ENCODE data around the gene SLC1A6.
"Not testable (repeated sequence)": the region's sequence is repeated elsewhere in the genome, so short reads cannot be mapped to it uniquely, and the experiment has no call there.

SLC1A6 gene

DNA sequence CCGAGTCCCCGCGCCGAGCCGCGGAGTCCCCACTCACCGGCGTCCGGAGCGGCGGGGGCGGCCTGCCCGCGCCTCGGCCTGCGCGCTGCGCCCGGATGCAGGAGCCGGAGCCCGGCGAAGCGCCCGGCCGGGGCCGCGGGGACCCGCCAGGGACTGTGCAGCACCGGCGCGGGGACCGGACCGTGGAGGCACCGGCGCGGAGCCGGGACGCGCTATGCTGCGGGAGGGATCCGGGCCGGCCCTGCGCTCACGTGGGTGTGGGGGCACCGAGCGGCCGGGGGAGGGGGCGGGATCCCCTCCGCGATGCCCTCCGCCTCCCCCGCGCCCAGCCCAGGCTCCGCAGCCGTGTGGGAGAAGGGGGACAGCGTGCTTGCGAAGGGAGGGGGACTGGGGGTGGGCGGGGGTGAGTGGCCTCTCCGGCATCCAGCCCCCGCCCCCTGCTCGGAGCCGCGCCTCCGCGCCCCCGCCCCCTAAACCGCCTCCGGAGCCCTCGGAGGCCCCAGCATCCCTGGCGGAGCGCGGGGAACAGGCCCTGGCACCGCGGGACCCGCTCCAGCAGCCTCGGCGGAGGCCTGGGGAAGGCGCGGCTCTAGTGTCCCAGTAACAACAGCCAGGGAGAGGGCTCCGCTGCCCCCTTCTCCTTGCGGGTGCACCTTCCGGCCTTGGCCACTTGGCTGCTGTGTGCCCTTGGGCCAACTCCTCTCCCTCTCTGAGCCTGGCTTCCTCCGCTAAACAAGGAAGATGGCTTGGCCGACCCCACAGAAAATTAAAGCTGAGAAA lies at the start of gene SLC1A6:
Gene SLC1A6 (minus strand): TSS at position 389 of the 780 bp plus-strand sequence. CDS start 6,954 bp downstream, outside the sequence.
- peak; percentile 12 for DNase-seq

- no peak for DNase-seq
Measured at GRCh38 chr19:15028490-15028889, 48.8 kb upstream of the SLC1A6 start.

GRCh38 chr19:15025217-15025616 lies 45.6 kb upstream of the SLC1A6 start:
- peak; percentile 6 for DNase-seq

- peak; percentile 40 for DNase-seq
Measured at GRCh38 chr19:15022752-15023151, 43.1 kb upstream of the SLC1A6 start.

GRCh38 chr19:15021286-15022007 lies 41.8 kb upstream of the SLC1A6 start:
- DNase-seq = no peak

DNA sequence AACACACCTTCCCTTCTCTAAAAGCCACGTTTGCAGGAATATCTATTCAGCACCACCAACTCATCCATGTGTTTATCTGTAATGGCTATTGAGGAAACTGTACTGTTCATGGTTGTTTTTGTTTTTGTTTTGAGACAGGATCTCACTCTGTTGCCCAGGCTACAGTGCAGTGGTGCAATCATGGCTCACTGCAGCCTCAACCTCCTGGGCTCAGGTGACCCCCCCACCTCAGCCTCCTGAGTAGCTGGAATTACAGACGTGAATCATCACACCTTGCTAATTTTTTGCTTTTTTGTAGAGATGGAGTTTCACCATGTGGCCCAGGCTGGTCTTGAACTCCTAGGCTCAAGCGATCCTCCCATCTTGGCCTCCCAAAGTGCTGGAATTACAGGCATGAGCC lies 39.2 kb upstream of the SLC1A6 start:
- not testable (repeated sequence) for DNase-seq

DNA sequence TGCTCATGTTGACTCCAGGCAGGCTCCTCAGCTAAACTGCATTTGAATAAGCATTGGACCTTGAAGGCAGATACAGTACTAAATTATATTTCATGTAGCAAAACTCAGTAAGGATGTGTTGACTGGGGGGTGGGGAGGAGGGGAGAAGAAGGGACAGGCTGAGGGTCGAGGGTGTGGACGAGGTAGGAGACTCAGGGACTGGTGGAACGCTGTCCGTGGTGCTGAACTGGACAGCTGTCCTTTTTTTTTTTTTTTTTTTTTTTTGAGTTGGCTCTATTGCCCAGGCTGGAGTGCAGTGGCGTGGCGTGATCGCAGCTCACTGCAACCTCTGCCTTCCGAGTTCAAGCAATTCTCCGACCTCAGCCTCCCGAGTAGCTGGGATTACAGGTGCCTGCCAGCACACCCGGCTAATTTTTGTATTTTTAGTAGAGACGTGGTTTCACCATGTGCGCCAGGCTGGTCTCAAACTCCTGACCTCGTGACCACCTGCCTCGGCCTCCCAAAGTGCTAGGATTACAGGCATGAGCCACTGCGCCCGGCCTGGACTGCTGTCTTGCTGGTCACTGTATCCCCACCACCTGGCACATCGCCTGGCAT lies 36.4 kb upstream of the SLC1A6 start:
- peak; percentile 87 for DNase-seq

DNA sequence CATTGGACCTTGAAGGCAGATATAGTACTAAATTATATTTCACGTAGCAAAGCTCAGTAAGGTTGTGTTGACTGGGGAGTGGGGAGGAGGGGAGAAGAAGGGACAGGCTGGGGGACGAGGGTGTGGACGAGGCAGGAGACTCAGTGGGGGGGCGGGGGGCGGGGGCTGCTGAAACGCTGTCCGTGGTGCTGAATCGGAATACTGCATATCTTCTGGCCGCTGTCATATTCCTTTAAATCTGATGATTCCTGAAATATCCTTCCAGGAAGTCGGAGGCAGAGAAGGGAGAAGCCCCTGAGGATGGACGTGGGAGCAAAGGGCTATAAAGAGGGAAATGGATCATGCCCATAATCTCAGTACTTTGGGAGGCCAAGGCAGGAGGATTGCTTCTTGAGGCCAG lies 34.9 kb upstream of the SLC1A6 start:
- no peak for DNase-seq

GRCh38 chr19:15010501-15011300 lies 31.0 kb upstream of the SLC1A6 start:
- DNase-seq = no peak

DNA sequence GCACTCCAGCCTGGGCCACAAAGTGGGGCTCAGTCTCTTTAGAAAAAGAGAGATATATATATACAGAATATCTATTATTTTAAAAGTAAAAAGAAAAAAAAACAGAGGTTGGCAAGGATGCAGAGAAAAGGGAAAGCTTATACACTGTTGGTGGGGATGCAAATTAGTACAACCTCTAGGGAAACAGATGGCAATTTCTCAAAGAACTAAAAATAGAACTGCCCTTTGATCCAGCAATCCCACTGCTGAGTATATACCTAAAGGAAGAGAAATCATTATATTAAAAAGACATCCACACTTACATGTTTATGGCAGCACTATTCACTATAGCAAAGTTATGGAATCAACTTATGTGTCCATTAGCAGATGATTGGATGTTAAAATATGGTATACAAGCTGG lies 28.6 kb upstream of the SLC1A6 start:
- peak; percentile 20 for DNase-seq

GRCh38 chr19:14997981-14998380 lies 18.3 kb upstream of the SLC1A6 start:
- no peak for DNase-seq

DNA sequence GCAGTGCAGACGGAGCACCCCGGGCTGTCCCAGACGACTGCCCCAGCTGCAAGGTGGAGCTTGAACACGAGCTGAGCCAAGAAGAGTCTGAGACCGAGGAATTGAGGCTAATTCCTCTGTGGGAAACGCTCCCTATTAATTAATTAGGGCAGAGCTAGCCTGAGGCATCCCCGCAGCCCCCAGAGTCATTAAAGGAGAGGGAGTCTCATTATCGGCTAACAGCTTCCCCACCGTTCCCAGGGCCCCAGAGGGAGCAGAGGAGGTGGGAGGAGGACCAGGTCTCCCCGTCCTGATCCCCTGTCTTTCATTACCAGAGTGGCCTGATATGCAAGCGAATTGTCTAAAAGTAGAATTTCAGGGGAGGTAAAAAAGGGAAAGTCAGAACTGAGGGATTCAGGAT lies 13.1 kb upstream of the SLC1A6 start:
- no peak for DNase-seq

- no peak for DNase-seq
Measured at GRCh38 chr19:14985133-14985532, 5.5 kb upstream of the SLC1A6 start.

GRCh38 chr19:14978161-14978776 lies 1.4 kb downstream of the SLC1A6 start:
- DNase-seq = no peak

DNA sequence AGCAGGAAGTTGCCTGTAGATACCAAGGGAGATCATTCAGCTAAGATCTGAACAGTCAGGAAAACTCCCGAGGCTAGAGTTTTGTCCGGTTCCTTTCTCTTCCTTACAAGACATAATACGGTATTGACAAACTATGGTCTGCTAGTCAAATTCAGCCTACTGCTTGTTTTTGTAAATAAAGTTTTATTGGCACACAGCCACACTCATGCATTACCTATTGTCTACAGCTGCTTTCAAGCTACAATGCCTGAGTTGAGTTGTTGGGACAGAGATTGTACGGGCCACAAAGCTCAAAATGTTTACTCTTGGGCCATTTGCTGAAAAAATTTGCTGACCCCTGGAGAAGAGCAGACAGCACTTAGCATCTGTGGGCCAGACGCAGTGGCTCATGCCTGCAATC lies 2.5 kb downstream of the SLC1A6 start:
- no peak for DNase-seq

GRCh38 chr19:14974488-14974887 lies 5.2 kb downstream of the SLC1A6 start:
- DNase-seq = no peak

DNA sequence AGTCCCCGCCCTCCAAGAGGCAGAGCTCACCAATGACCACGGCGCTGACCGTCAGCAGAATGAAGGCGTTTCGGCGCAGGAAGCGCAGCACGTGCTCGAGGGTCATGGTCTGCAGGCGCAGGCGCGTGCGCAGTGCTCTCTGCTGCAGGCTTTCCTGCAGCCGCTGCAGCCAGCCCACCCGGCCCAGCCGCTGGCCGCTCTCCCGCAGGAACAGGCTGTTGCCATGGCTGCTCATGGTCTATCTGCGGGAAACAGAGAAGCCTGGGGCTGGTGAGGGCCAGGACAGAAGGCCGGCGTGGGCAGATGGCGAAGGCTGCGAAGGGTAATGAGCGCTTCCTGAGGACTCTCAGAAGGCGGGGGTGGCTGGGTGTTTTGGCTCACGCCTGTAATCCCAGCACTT lies 7.0 kb downstream of the SLC1A6 start:
- no peak for DNase-seq

GRCh38 chr19:14971474-14971873 lies 8.2 kb downstream of the SLC1A6 start:
- DNase-seq = no peak

DNA sequence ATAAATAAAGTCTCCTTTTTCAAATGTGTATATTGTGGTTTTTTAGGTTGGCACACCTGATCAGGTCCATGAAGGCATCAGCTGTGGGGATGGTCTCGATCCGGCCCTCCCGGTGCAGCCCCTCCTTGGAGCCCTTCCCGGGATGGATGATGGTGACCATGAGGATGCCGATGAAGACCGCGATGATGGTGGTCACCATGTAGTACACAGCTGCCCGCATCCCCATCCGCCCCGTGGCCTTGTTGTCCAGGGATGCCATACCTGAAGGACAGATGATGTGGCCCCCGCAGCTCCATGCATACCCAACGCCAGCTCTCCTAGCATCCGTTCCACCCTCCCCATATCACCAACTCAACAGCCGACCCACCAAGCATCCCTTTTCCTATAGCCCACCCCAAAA lies 11.4 kb downstream of the SLC1A6 start:
- DNase-seq = no peak

- DNase-seq = no peak
Measured at GRCh38 chr19:14961956-14962685, 17.5 kb downstream of the SLC1A6 start.

DNA sequence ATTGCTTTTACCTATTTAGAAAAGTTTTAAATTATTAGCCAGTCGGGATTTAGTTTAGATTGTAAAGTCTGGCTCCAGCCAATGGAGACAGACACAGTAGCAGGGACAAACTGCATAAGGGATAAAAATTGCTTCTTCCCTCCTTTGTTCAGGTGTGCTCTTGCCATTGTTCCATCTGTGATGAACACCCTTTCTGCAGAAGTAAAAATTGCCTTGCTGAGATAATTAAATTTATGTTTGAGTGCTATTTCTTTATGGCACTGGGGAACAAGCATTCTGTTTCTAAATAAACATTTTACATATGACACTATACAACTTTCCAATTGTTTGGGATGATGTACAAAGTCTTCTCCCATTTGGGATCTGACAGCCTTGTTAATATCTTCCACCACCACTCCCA lies 20.4 kb downstream of the SLC1A6 start:
- DNase-seq = no peak

GRCh38 chr19:14957464-14957863 lies 22.2 kb downstream of the SLC1A6 start:
- no peak for DNase-seq
